ENCODE data around the gene NBPF1.
"Not testable (repeated sequence)": the region's sequence is repeated elsewhere in the genome, so short reads cannot be mapped to it uniquely, and the experiment has no call there.

NBPF1 gene

DNA sequence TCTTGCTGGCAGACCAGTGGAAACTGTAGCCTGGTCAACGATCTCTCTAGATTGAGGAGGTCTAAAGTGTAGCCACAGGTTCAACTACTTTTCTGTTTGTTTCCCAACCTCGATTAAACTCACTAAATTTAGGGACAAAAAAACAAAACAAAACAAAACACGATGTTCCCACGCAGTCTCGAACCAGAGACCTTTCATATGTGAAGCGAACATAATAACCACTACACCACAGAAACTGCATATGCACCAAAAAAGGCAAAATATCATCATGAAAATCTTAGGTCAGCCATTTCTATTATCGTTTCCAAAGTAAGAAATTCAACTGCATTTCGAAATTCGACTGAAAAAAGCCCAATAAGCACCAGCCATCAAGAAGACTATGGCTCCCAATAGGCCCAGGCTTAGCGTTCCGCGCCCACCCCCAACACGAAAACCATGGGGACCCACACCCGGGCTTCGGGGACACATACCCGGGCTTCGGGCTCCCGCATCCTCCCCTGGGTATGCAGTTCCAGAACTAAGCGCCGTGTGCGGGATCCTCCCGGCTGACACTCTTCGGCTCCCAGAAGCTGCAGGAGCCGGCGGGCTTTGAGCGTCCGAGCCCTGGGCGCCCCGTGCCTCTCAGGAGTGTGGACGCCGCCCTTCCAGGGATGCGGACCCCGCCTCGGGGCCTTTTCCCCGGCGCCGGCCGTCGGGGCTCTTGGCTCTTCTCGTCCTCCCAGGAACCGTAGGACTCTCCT is 65.7 kb downstream of the NBPF1 start:
- DNase-seq (ENCODE audit: low spot score in 2 of 2); in situ Hi-C loops (cut with MboI; ENCODE audit: low sequenced_read_pairs); H3K4me3 ChIP-seq; H3K27me3 ChIP-seq (ENCODE audit: low read depth); H3K36me3 ChIP-seq (replicated peaks); H3K4me1 ChIP-seq; H3K9me3 ChIP-seq: not testable (repeated sequence)

DNA sequence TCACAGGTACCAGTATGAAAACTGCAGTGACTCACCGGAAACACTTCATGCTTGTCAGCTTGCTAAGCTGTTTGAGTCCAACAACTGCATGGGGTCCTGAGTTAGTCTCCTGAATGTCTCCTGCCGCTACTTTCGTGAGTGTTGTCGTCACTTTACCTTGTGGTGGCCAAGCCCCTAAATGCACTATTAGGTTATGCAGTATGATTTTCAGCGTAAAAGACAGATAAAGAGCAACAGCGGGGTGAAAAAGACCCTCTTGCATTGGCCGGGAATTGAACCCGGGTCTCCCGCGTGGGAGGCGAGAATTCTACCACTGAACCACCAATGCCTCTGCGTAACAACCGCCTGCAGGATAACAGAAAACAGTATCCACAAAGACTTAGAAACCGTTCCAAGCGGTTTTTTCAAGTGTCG is 67.7 kb downstream of the NBPF1 start:
- H3K36me3 ChIP-seq (replicated peaks); H3K27me3 ChIP-seq (ENCODE audit: low read depth); in situ Hi-C loops (cut with MboI; ENCODE audit: low sequenced_read_pairs); H3K9me3 ChIP-seq; H3K4me3 ChIP-seq; H3K4me1 ChIP-seq: not testable (repeated sequence)
- peak; percentile 37 to 75 for DNase-seq (ENCODE audit: low spot score in 2 of 2)

DNA sequence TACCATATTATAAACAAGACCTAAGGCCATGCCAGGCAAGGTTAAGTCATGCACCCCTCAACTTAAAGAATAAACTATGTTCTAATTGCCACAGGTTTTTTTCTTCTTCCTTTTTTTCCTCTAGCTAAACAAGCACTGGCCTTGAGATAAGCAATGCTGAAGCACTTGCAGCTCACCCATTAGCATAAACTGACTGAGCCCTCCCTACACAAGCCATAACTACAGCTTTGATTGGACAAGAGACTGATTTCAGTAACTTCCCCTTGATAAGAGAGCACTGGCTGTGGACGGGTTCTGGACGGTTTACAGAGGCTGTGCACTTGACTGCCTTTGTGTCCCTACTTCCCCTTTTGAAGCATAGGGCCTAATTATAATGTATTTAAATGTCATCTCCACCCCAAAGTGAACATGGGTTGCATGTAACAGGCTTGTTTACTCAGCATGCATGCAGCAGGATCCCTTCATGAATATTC is 72.9 kb downstream of the NBPF1 start:
- H3K4me3 ChIP-seq; H3K36me3 ChIP-seq (replicated peaks); DNase-seq (ENCODE audit: low spot score in 2 of 2); in situ Hi-C loops (cut with MboI; ENCODE audit: low sequenced_read_pairs); H3K27me3 ChIP-seq (ENCODE audit: low read depth); H3K9me3 ChIP-seq; H3K4me1 ChIP-seq: not testable (repeated sequence)

DNA sequence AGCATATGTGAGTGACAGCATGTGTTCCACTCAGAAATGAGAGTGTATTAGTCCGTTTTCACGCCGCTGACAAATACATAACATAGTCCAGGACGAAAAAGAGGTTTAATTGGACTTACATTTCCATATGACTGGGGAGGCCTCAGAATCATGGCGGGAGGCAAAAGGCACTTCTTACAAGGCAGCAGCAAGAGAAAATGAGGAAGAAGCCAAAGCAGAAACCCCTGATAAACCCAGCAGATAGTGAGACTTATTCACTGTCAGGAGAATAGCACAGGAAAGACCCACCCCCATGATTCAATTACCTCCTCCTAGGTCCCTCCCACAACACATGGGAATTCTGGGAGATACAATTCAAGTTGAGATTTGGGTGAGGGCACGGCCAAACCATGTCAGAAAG is 75.8 kb downstream of the NBPF1 start:
- DNase-seq (ENCODE audit: low spot score in 2 of 2); H3K4me3 ChIP-seq; H3K4me1 ChIP-seq; H3K9me3 ChIP-seq; in situ Hi-C loops (cut with MboI; ENCODE audit: low sequenced_read_pairs); H3K36me3 ChIP-seq (replicated peaks); H3K27me3 ChIP-seq (ENCODE audit: low read depth): not testable (repeated sequence)

DNA sequence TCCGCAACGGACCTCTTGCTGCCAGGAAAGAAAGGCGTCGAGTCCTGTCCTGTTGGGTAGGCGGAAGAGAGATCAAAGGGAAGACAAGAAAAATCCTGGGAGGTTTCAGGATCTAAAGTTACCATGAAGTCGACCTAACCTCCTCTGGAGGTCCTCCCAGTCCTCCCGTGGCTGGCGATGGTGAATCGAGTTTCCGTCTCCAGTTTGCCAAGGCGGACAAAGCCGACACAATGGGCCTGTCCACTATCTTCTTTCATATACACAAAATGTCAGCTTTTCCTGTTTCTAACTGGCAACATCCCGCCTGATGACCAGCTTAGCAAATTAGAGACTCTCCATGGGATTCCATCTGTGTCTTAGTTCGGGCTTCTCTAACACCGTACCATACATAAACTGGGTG is 76.6 kb downstream of the NBPF1 start:
- H3K9me3 ChIP-seq; H3K4me1 ChIP-seq; H3K36me3 ChIP-seq (replicated peaks); H3K27me3 ChIP-seq (ENCODE audit: low read depth); H3K4me3 ChIP-seq; in situ Hi-C loops (cut with MboI; ENCODE audit: low sequenced_read_pairs); DNase-seq (ENCODE audit: low spot score in 2 of 2): not testable (repeated sequence)

DNA sequence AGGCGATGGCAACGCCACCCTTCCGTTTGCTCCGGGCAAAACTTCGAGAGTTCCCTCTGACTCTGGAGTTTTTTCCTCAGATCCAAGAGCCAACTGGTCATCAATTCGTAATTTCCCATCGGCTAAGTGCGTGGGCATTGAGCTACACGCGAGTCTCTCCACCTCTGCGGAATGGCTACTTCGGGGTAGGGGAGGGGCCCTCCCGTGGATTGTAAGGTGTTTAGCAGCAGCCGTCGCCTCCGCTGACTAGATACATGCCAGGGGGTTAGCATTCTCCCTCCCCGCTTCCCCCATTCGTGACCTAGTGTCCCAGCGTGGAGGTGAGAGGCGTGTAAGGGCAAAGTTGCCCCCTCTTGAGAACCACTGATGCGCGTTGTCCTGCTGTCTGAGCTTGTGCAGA is 77.5 kb downstream of the NBPF1 start:
- in situ Hi-C loops (cut with MboI; ENCODE audit: low sequenced_read_pairs); H3K27me3 ChIP-seq (ENCODE audit: low read depth); DNase-seq (ENCODE audit: low spot score in 2 of 2); H3K9me3 ChIP-seq; H3K36me3 ChIP-seq (replicated peaks); H3K4me3 ChIP-seq; H3K4me1 ChIP-seq: not testable (repeated sequence)

DNA sequence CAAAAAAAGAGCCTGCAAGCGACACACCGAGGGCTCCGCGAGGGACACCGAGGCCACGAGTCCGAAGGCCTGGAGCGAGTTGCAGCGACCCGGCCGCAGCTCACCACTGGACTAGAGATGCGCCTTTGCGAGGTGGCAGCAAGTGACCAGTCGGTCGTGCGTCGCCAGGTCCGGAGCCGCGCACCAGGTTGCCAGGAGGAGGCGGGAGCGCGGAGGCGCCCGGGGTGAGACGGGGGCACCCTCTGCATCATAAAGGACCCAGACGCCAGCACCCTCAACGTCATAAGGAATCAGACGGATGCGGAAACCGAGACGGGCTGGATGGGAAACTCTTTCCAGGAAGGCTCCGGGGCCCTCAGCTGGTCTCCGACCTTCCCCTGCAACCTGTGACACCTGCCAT is 77.9 kb downstream of the NBPF1 start:
- H3K27me3 ChIP-seq (ENCODE audit: low read depth); DNase-seq (ENCODE audit: low spot score in 2 of 2); in situ Hi-C loops (cut with MboI; ENCODE audit: low sequenced_read_pairs); H3K36me3 ChIP-seq (replicated peaks); H3K9me3 ChIP-seq; H3K4me1 ChIP-seq; H3K4me3 ChIP-seq: not testable (repeated sequence)

DNA sequence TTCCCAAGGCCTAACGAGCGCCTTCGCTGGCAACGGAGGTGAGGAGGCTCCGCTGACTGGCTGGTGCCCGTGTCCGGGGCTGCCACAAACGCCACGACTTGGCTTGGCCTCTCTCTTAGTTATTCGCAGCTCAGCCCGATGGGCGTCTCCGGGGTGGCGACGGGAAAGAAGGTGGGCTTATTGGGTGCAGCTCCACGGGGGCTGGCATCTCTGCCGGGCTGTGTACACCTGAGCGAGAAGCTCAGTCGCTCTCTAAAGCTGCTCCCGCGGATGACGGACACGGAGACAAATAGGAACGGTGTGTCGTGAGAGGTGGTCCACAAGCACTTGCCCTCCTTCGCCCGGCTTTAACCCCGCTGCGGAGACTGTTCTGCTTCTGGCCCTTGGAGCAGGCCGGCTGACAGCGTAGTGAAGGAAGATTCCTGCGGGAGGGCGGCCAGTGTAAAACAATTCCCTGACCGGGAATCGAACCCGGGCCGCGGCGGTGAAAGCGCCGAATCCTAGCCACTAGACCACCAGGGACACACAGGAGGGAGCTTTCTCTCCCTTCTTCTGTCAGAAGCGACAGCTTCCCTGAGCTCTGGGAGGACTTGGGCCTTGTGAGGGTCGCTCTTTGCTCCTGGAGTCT is 78.4 kb downstream of the NBPF1 start:
- H3K4me3 ChIP-seq; H3K9me3 ChIP-seq; H3K36me3 ChIP-seq (replicated peaks); H3K27me3 ChIP-seq (ENCODE audit: low read depth); in situ Hi-C loops (cut with MboI; ENCODE audit: low sequenced_read_pairs); DNase-seq (ENCODE audit: low spot score in 2 of 2); H3K4me1 ChIP-seq: not testable (repeated sequence)

DNA sequence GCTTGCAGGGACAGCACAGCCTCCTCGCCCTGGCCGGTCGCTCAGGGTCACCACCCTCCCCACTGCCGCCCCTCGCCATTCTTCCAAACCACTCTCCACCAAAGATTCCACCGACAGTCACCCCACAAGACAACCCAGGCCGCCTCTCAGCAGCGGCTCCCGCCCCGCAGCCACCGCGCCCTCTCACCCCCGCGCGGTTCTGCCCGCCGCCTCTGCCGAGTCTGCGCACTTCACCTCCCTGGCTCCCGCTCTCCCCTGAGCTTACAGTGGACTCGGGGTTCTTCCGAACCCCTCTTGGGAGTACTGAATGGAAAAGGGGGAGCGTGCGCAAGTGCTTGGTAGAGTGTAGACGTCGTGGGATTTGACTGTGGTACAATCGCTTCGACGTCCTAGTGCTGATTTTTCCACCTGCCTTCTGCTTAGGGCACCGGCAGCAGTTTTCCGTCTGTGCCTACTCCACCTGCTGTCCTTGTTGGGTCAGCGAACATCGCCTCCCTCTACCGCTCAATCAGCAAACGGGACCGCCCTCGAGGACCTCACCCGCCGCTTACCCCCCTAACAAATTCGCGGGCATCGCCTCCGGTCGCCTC is 79.0 kb downstream of the NBPF1 start:
- DNase-seq (ENCODE audit: low spot score in 2 of 2); H3K9me3 ChIP-seq; H3K4me1 ChIP-seq; H3K27me3 ChIP-seq (ENCODE audit: low read depth); H3K4me3 ChIP-seq; H3K36me3 ChIP-seq (replicated peaks); in situ Hi-C loops (cut with MboI; ENCODE audit: low sequenced_read_pairs): not testable (repeated sequence)

DNA sequence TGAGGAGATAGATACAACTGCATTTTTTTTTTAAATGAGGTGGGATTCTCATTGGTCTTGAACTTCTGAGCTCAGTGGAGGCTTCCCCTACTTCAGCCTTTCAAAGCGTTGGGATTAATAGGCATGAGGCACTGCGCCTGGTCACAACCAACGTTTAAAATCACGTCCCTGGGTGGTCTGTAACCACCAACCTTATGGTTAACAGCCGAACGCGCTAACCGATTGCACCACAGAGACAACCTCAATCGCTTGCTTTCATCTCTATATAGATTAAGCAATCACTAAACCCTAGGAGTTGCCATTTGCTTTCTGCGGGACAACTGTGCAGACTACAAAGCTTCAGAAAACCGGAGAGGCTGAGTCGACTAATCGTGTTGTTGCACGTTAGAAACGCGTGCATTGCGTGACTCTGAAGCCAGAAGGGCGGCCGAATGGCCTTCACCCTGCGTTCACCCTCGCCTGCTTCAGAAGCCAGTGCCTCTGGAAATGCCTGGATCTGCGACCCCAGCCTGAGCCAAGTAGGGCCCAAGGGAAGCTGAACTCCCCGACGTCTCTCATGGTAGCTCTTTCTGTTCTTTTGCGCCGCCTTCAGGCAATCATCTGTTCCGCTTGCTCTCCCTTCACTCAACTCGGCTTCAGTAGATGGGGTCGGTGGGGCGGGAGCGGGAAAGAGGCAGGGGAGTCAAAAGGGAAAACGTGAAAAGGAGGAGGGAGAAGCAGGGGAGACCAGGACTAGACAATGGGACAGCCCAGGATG is 81.0 kb downstream of the NBPF1 start:
- H3K4me1 ChIP-seq; in situ Hi-C loops (cut with MboI; ENCODE audit: low sequenced_read_pairs); H3K4me3 ChIP-seq; DNase-seq (ENCODE audit: low spot score in 2 of 2); H3K36me3 ChIP-seq (replicated peaks); H3K9me3 ChIP-seq; H3K27me3 ChIP-seq (ENCODE audit: low read depth): not testable (repeated sequence)

DNA sequence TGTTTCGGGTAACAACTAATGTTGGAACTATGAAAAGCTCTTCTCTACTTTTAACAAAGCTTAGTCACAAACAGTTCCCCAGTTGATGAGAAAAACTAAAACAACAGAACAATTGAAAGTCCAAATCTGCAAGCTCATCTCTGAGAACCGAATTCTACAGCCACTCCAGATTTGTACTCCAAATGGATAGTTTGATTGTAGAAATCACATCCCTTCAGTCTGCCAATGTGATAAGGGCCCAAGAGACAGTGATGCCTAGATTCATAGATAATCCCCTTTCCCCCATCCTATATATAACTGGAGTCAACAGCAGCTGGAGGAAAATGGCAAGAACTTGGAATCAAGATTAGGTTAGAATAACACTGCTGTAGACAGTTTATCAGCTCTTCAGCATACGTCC is 85.0 kb downstream of the NBPF1 start:
- H3K4me3 ChIP-seq; DNase-seq (ENCODE audit: low spot score in 2 of 2); H3K9me3 ChIP-seq; H3K36me3 ChIP-seq (replicated peaks); in situ Hi-C loops (cut with MboI; ENCODE audit: low sequenced_read_pairs); H3K27me3 ChIP-seq (ENCODE audit: low read depth); H3K4me1 ChIP-seq: not testable (repeated sequence)

DNA sequence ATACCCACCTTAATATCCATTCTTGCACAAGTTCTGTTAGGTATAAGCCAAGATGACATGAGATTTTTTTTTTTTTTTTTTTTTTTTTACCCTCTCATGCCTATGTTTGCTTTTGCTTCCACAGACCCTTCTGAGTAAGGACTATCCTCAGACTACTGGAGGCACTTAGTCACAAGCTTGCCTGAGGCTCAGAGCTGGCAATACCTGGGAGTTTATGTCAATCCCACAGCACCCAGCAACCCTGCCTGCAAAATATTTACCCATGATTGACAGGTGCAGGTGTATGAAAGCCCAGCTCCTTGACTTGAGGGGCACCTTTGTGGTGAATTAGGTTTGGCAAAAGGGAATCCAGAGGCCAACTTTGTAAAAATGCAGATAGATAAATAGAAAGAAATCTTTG is 87.6 kb downstream of the NBPF1 start:
- H3K4me3 ChIP-seq; in situ Hi-C loops (cut with MboI; ENCODE audit: low sequenced_read_pairs); H3K9me3 ChIP-seq; H3K4me1 ChIP-seq; H3K36me3 ChIP-seq (replicated peaks); H3K27me3 ChIP-seq (ENCODE audit: low read depth); DNase-seq (ENCODE audit: low spot score in 2 of 2): not testable (repeated sequence)

DNA sequence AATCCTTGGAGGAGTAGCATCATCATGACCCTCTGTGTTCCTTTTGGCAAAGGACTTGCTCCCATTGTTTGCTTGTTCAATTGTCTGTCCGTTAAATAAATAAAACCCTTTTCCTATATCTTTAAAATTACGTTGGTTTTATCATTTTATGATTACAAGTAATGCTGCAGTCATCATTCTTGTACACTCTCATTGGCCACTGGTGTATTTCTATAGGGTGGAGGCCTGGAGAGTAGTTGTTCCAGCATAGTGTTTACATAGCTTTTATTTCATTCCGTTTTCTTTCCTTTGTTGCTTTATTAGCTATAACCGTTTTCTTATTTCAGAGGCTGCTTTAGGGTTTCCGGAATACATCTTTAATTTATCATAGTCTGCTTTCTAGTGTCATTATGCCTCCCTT is 91.7 kb downstream of the NBPF1 start:
- DNase-seq (ENCODE audit: low spot score in 2 of 2); H3K9me3 ChIP-seq; H3K4me3 ChIP-seq; in situ Hi-C loops (cut with MboI; ENCODE audit: low sequenced_read_pairs); H3K27me3 ChIP-seq (ENCODE audit: low read depth); H3K36me3 ChIP-seq (replicated peaks); H3K4me1 ChIP-seq: not testable (repeated sequence)

DNA sequence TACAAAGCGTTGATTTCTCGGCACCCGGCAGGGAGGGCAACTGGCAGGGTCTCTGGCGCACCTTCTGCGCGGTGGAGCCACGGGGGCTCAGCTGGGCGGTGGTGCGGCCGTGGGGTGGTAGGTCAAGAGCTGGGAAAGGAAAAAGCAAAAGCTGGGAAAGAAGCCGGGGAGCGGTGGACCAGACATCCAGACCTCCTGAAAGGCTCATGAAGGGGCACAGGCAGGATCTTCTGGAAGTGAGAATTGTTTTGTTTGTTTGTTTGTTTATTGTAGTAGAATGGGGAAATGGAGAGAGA is 92.1 kb downstream of the NBPF1 start:
- no peak overlapping the region for H3K4me3 ChIP-seq
- no peak for DNase-seq (ENCODE audit: low spot score in 2 of 2)
- H3K9me3 ChIP-seq, result no peaks in the 10 kb centered on the region
- H3K27me3 ChIP-seq (ENCODE audit: low read depth), result no peaks in the 10 kb centered on the region
- H3K4me1 ChIP-seq, result no peaks in the 10 kb centered on the region
- no peaks in the 10 kb centered on the region for H3K36me3 ChIP-seq (replicated peaks)
- in situ Hi-C loops (cut with MboI; ENCODE audit: low sequenced_read_pairs), result no loop called here
